Stimulated activated naive CD8-positive, alpha-beta T cell treated with anti-CD3 and anti-CD28 coated beads, Interleukin-15, amount 100 ng/mL, for 72 hours (primary cell): ENCODE measurements around the gene RAB11FIP5.

ENCODE experiments used
- ATAC-seq: fragments of 150-1000 bp; cut with Tn5 transposase; 2 replicates; pipeline ENCODE4 v1.10.0; 2021; ENCODE audit warnings: mild to moderate bottlenecking, moderate library complexity
- DNase-seq, 2 donors: peaks; one replicate each; pipeline ENCODE4 v3.0.0; 2021 to 2022
- H3K27ac Mint-ChIP-seq, 2 donors: one replicate each; pipeline ENCODE4 v1.8.0; 2022; ENCODE audit warnings: mild to moderate bottlenecking in 2 of 2, mixed read lengths in 2 of 2, moderate library complexity in 2 of 2
- H3K27me3 Mint-ChIP-seq: one replicate; pipeline ENCODE4 v1.8.0; 2022; ENCODE audit warnings: mixed read lengths
- H3K4me1 Mint-ChIP-seq: one replicate; pipeline ENCODE4 v1.8.0; 2022; ENCODE audit warnings: mild to moderate bottlenecking, mixed read lengths
- H3K4me3 Mint-ChIP-seq, 2 donors: one replicate each; pipeline ENCODE4 v1.8.0; 2022; ENCODE audit warnings: mild to moderate bottlenecking in 2 of 2, mixed read lengths in 2 of 2, moderate library complexity in 1 of 2
- H3K9me3 Mint-ChIP-seq, 2 donors: one replicate each; pipeline ENCODE4 v1.8.0; 2022; ENCODE audit warnings: mixed read lengths in 2 of 2

The RAB11FIP5 gene

GRCh38 chr2:73043276-73043675, 69.5 kb downstream of the RAB11FIP5 start:
- H3K27ac Mint-ChIP-seq, result peak overlapping the region in 1 of 2 donors; percentile 84
- H3K9me3 Mint-ChIP-seq, result no peaks in the 10 kb centered on the region
- no peak overlapping the region for H3K4me3 Mint-ChIP-seq
- peaks cover 20% of the 10 kb centered on the region for H3K4me1 Mint-ChIP-seq
- no peak for DNase-seq
- H3K27me3 Mint-ChIP-seq, result no peaks in the 10 kb centered on the region
- ATAC-seq, result no peak

DNA sequence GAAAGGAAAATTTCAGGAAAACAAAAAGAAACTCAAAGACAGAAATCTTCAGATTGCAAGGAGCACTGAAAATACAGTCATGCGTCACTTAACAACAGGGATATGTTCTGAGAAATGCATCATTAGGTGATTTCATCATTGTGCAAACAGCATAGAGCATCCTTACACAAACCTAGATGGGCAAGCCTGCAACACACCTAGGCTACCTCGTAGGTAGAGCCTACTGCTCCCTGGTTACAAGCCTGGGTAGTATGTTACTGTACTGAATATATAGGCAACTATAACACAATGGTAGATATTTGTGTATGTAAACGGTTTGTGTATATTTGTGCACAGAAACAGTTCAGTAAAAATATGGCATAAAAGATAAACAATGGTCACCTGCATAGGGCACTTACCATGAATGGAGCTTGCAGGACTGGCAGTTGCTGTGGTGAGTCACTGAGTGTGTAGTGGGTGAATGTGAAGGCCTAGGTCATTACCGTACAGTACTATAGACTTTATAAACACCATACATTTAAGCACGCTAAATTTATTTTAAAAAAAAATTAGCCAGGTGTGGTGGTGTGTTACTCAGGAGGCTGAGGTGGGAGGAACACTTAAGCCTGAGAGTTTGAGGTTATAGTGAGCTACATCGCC, 74.7 kb downstream of the RAB11FIP5 start:
- ATAC-seq, result no peak
- no peak overlapping the region for H3K27ac Mint-ChIP-seq
- no peak for DNase-seq
- H3K4me1 Mint-ChIP-seq, result no peaks in the 10 kb centered on the region
- no peaks in the 10 kb centered on the region for H3K27me3 Mint-ChIP-seq
- H3K9me3 Mint-ChIP-seq, result no peaks in the 10 kb centered on the region
- H3K4me3 Mint-ChIP-seq, result no peak overlapping the region

GRCh38 chr2:73036766-73037165, 76.0 kb downstream of the RAB11FIP5 start:
- H3K4me3 Mint-ChIP-seq, result no peak overlapping the region
- ATAC-seq, result no peak
- peak overlapping the region in 1 of 2 donors; percentile 92 for H3K27ac Mint-ChIP-seq
- H3K9me3 Mint-ChIP-seq, result no peaks in the 10 kb centered on the region
- H3K4me1 Mint-ChIP-seq, result no peaks in the 10 kb centered on the region
- no peaks in the 10 kb centered on the region for H3K27me3 Mint-ChIP-seq
- no peak for DNase-seq

- H3K27me3 Mint-ChIP-seq, result no peaks in the 10 kb centered on the region
- ATAC-seq (no peak), DNase-seq (no peak)
- no peaks in the 10 kb centered on the region for H3K9me3 Mint-ChIP-seq
- peak overlapping the region in 1 of 2 donors; percentile 37 for H3K27ac Mint-ChIP-seq
- no peaks in the 10 kb centered on the region for H3K4me1 Mint-ChIP-seq
- no peak overlapping the region for H3K4me3 Mint-ChIP-seq
Measured at GRCh38 chr2:73035899-73036711, 76.6 kb downstream of the RAB11FIP5 start.

GRCh38 chr2:73034661-73035375, 77.9 kb downstream of the RAB11FIP5 start:
- Mint-ChIP-seq H3K4me1 (no peaks in the 10 kb centered on the region), H3K27me3 (no peaks in the 10 kb centered on the region), H3K4me3 (no peak overlapping the region), H3K27ac (no peak overlapping the region), H3K9me3 (no peaks in the 10 kb centered on the region)
- ATAC-seq (no peak), DNase-seq (no peak)

GRCh38 chr2:73033766-73034381, 78.9 kb downstream of the RAB11FIP5 start:
- ATAC-seq (no peak), DNase-seq (no peak)
- H3K4me3 Mint-ChIP-seq, result no peak overlapping the region
- no peaks in the 10 kb centered on the region for H3K27me3 Mint-ChIP-seq
- H3K27ac Mint-ChIP-seq, result no peak overlapping the region
- H3K9me3 Mint-ChIP-seq, result no peaks in the 10 kb centered on the region
- H3K4me1 Mint-ChIP-seq, result no peaks in the 10 kb centered on the region

DNA sequence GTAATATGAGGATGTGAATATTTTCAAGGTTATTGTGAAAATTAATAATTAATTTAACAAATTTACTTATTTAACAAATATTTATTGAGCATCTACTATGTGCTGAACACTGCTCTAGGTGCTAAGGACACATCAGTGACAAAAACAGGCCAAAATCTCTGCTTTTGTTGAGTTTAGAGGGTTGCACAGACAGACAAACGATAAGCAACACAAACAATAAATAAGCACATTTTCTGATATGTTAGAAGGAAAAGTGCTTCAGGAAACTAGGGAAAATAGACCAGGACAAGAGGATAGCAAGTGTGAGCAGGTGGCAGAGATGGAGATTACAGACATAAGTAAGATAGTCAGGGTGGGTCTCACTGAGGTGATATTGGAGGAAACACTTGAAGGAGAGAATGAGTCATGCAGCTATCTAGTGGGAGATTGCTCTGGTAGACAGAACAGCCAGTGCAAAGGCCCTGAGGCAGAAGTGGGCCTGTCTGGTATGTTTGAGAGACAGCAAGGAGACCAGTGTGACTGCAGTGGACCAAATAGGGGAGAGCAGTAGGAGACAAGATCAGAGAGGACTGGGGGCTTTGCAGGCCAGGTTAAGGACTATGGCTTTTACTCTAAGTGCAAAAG, 79.5 kb downstream of the RAB11FIP5 start:
- DNase-seq, result no peak
- H3K4me1 Mint-ChIP-seq, result no peaks in the 10 kb centered on the region
- H3K27me3 Mint-ChIP-seq, result no peaks in the 10 kb centered on the region
- H3K4me3 Mint-ChIP-seq, result no peak overlapping the region
- H3K9me3 Mint-ChIP-seq, result no peaks in the 10 kb centered on the region
- no peak overlapping the region for H3K27ac Mint-ChIP-seq
- no peak for ATAC-seq

DNA sequence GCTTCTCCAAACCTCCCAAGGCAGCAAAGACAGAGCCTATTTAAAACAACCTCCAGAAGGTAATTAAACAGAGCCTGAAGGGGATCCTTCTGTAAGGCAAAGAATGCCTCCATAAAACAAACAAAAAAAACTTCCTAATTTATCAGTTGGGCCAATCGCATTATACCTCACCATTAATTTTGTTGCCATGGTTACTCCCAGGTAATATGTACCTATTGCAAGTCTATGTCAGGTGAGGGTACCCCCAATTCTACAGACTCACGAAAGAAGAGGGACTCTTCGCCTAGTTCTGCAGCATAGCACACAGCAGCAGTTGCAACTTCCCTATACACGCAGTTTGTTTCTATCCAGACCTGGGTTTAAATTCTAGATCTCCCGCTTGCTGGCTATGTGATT, 80.0 kb downstream of the RAB11FIP5 start:
- H3K4me1 Mint-ChIP-seq, result no peaks in the 10 kb centered on the region
- no peaks in the 10 kb centered on the region for H3K9me3 Mint-ChIP-seq
- no peak overlapping the region for H3K27ac Mint-ChIP-seq
- H3K4me3 Mint-ChIP-seq, result no peak overlapping the region
- ATAC-seq (no peak), DNase-seq (no peak)
- no peaks in the 10 kb centered on the region for H3K27me3 Mint-ChIP-seq

- DNase-seq (no peak), ATAC-seq (no peak)
- Mint-ChIP-seq H3K27me3 (no peaks in the 10 kb centered on the region), H3K4me3 (no peak overlapping the region), H3K27ac (no peak overlapping the region), H3K4me1 (no peaks in the 10 kb centered on the region), H3K9me3 (no peaks in the 10 kb centered on the region)
Measured at GRCh38 chr2:73031725-73032701, 80.7 kb downstream of the RAB11FIP5 start.

DNA sequence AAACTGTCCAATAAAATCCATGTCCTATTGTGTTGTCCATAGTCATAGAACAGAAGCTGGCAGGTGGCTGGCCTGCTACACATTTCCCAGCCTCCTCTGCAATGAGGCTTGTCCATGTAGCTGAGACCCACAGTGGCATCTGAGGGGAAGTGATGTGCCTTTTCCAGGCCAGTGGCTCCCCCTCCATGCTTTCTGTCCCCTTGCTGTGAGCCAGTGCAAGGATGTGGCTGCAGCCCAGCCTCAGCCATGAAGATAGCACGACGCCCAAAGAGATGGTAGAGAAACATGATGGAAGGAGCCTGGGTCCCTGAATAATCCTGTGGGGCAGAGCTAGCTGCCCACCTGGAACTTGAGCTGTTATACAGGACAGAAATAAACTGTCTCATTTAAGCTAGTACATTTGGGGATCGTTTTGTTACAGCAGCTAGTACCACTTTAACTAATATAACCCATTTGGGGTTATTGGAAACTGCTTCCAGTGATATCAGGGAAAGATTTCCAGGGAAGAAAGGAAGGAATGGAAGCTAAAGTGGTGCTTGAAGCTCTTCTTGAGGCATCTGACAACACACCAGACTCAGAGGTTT, 81.6 kb downstream of the RAB11FIP5 start:
- Mint-ChIP-seq H3K27me3 (no peaks in the 10 kb centered on the region), H3K27ac (no peak overlapping the region), H3K4me1 (no peaks in the 10 kb centered on the region), H3K4me3 (no peak overlapping the region), H3K9me3 (no peaks in the 10 kb centered on the region)
- DNase-seq (no peak), ATAC-seq (no peak)

GRCh38 chr2:73028841-73029240, 83.9 kb downstream of the RAB11FIP5 start:
- H3K4me3 Mint-ChIP-seq, result no peak overlapping the region
- no peaks in the 10 kb centered on the region for H3K27me3 Mint-ChIP-seq
- no peaks in the 10 kb centered on the region for H3K9me3 Mint-ChIP-seq
- ATAC-seq (no peak), DNase-seq (no peak)
- no peaks in the 10 kb centered on the region for H3K4me1 Mint-ChIP-seq
- no peak overlapping the region for H3K27ac Mint-ChIP-seq

- no peak for ATAC-seq
- no peaks in the 10 kb centered on the region for H3K9me3 Mint-ChIP-seq
- no peaks in the 10 kb centered on the region for H3K4me1 Mint-ChIP-seq
Measured at GRCh38 chr2:73027340-73027739, 85.4 kb downstream of the RAB11FIP5 start.

DNA sequence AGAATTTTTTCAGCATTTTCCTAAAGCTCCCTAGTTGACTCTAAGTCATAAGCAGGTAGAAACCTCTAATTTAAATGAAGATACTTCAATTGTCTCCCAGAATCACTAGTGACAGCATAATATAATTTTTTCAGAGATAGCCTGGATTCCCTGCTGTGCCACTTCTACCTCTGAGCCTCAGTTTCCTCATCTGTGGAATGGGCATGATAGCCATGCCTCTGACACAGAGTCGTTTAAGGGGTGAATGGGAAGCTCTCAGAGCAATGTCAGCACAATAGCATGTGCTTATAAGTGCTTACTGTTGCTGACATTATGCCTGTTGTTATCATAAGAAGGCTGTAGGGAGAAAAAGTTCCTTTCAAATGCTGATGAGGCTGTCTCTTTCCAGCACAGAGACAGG, 89.3 kb downstream of the RAB11FIP5 start:
- H3K27ac Mint-ChIP-seq, result no peak overlapping the region
- DNase-seq (no peak), ATAC-seq (no peak)
- H3K4me1 Mint-ChIP-seq, result peaks cover 7% of the 10 kb centered on the region
- H3K27me3 Mint-ChIP-seq, result no peaks in the 10 kb centered on the region
- no peaks in the 10 kb centered on the region for H3K9me3 Mint-ChIP-seq
- H3K4me3 Mint-ChIP-seq, result no peak overlapping the region

More at GRCh38 chr2:73027340-73027739, 85.4 kb downstream of the RAB11FIP5 start:
- Mint-ChIP-seq H3K27ac (no peak overlapping the region), H3K4me3 (no peak overlapping the region), H3K27me3 (no peaks in the 10 kb centered on the region)
- DNase-seq, result no peak
